Measurements from ENCODE around the gene BAIAP2L2.
"Not testable (repeated sequence)": the region's sequence is repeated elsewhere in the genome, so short reads cannot be mapped to it uniquely, and the experiment has no call there.

The BAIAP2L2 gene, protein sequence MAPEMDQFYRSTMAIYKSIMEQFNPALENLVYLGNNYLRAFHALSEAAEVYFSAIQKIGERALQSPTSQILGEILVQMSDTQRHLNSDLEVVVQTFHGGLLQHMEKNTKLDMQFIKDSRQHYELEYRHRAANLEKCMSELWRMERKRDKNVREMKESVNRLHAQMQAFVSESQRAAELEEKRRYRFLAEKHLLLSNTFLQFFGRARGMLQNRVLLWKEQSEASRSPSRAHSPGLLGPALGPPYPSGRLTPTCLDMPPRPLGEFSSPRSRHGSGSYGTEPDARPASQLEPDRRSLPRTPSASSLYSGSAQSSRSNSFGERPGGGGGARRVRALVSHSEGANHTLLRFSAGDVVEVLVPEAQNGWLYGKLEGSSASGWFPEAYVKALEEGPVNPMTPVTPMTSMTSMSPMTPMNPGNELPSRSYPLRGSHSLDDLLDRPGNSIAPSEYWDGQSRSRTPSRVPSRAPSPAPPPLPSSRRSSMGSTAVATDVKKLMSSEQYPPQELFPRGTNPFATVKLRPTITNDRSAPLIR

DNA sequence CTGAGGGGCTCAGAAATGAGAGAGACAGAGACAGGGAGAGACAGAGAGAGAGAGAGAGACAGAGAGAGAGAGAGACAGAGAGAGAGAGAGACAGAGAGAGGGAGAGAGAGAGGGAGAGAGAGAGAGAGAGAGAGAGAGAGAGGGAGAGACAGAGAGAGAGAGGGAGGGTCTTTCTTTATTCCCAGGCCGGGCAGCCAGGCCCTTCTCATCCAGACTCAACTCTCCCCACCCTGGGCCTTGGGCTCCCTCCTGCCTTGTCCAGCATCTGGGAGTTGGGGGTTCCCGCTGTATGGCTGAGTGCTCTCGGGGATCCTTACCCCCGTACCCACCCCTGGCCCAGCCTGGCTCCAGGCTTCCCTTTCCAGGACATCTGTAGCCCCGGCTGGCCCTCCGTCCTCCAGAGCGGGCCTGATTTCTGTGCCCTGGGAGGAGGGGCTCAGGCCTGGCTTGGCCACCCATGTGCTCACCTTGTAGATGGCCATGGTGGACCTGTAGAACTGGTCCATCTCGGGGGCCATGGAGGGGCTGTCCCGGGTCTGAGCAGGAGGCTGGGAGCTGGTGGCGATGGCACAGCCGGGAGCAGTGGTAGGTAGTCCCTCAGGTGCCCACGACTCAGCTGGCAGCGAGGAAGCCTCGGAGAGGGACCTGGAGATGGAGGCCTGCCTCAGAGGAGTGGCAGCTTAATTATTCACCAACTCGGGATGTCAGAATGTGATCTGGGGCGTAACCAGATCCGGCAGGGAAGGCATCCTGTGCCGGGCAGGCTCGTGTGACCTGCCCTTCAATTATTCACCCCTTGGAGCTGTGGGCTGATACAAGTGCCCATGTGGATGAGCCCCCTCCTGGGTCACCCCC is at the start of gene BAIAP2L2:
BAIAP2L2 (minus strand) TSS at position 677 of the 855 bp plus-strand sequence; CDS start at position 518, 159 bp downstream.
- TF ChIP-seq, protein P1, sequence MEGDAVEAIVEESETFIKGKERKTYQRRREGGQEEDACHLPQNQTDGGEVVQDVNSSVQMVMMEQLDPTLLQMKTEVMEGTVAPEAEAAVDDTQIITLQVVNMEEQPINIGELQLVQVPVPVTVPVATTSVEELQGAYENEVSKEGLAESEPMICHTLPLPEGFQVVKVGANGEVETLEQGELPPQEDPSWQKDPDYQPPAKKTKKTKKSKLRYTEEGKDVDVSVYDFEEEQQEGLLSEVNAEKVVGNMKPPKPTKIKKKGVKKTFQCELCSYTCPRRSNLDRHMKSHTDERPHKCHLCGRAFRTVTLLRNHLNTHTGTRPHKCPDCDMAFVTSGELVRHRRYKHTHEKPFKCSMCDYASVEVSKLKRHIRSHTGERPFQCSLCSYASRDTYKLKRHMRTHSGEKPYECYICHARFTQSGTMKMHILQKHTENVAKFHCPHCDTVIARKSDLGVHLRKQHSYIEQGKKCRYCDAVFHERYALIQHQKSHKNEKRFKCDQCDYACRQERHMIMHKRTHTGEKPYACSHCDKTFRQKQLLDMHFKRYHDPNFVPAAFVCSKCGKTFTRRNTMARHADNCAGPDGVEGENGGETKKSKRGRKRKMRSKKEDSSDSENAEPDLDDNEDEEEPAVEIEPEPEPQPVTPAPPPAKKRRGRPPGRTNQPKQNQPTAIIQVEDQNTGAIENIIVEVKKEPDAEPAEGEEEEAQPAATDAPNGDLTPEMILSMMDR (IDR thresholded peaks at IDR 0.05; ENCODE audit: borderline replicate concordance, control extremely low read depth, extremely low read depth, insufficient read depth, missing control alignments): no peak
- in situ Hi-C loops (cut with MboI; ENCODE audit: low sequenced_read_pairs, unreplicated experiment): loop anchor here (10.0 kb wide), 1 partner anchor 115 kb away; no protein-coding TSS in a partner anchor
- no peak for DNase-seq (ENCODE audit: low spot score)

DNA sequence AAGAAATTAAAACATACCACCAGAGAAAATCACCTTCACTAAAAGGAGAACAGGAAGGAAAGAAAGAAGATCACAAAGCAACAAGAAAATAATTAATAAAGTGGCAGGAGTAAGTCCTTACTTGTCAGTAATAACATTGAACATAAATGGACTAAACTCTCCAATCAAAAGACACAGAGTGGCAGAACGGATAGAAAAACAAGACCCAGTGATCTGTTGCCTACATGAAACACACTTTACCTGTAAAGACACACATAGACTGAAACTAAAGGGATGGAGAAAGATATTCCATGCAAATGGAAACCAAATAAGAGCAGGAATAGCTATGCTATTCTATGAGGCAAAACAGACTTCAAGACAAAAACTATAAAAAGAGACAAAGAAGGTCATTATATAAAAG is 45.2 kb upstream of the BAIAP2L2 start:
- no peak for DNase-seq (ENCODE audit: low spot score)
- in situ Hi-C loops (cut with MboI; ENCODE audit: low sequenced_read_pairs, unreplicated experiment): no loop called here
- TF ChIP-seq, protein P1 (IDR thresholded peaks at IDR 0.05; ENCODE audit: borderline replicate concordance, control extremely low read depth, extremely low read depth, insufficient read depth, missing control alignments): no peak

DNA sequence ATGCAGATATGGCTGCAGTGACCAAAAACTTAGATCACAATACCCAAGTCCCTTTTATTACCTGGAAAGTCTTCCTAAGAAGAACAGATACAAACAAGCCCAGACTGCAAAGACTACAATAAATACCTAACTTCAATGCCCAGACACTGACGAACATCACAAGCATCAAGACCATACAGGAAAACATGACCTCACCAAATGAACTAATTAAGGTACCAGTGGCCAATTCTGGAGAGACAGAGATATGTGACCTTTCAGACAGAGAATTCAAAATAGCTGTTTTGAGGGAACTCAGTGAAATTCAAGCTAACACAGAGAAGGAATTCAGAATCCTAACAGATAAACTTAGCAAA is 44.1 kb upstream of the BAIAP2L2 start:
- not testable (repeated sequence) for DNase-seq (ENCODE audit: low spot score)

DNA sequence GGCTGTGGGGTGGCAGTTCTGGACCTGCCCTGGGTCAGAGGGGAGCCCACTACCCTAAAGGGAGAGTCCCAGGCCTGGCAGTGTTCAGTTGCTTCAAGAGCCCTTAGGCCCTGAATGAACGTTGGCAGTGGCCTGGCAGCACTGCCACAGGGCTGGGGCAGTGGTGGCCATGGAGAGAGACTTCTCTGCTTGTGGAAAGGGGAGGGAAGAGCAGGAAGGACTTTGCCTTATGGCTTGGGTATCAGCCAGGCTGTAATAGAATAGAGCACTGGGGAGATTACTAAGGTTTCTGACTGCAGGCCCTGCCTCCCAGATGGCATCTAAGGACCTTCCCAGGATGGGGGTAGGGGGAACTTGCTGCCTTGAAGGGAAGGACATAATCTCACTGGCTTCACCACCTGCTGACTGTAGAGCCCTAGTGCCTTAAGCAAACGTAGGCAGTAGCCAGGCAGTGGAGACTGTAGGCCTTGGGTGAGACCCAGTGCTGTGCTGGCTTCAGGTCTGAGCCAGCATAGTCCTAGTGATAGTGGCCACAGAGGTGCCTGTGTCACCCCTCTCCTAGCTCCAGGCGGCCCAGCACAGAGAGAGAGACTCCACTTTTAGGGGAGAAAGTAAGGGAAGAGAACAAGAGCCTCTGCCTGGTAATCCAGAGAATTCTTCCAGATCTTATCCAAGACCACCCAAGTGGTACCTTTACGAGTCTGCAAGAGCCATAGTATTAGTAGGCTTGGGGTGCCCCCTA is 43.5 kb upstream of the BAIAP2L2 start:
- TF ChIP-seq, protein P1 (IDR thresholded peaks at IDR 0.05; ENCODE audit: borderline replicate concordance, control extremely low read depth, extremely low read depth, insufficient read depth, missing control alignments): no peak
- no peak for DNase-seq (ENCODE audit: low spot score)
- in situ Hi-C loops (cut with MboI; ENCODE audit: low sequenced_read_pairs, unreplicated experiment): no loop called here

More for the DNA sequence above, 44.1 kb upstream of the BAIAP2L2 start:
- in situ Hi-C loops (cut with MboI; ENCODE audit: low sequenced_read_pairs, unreplicated experiment): not testable (repeated sequence)

DNA sequence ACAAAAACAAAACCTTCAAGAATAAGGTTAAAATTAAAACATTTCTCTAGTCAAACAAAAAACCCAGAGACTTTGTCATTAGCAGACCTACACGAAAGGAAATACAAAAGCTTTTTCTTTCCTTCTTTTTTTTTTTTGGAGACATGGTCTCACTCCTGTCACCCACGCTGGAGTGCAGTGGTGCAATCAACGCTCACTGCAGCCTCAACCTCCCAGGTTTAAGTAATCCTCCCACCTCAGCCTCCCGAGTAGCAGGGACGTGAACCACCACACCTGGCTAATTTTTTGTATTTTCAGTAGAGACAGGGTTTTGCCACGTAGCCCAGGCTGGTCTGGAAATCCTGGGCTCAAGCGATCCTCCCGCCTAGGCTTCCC is 40.6 kb upstream of the BAIAP2L2 start:
- TF ChIP-seq, protein P1 (IDR thresholded peaks at IDR 0.05; ENCODE audit: borderline replicate concordance, control extremely low read depth, extremely low read depth, insufficient read depth, missing control alignments): no peak
- DNase-seq (ENCODE audit: low spot score): no peak
- in situ Hi-C loops (cut with MboI; ENCODE audit: low sequenced_read_pairs, unreplicated experiment): no loop called here

DNA sequence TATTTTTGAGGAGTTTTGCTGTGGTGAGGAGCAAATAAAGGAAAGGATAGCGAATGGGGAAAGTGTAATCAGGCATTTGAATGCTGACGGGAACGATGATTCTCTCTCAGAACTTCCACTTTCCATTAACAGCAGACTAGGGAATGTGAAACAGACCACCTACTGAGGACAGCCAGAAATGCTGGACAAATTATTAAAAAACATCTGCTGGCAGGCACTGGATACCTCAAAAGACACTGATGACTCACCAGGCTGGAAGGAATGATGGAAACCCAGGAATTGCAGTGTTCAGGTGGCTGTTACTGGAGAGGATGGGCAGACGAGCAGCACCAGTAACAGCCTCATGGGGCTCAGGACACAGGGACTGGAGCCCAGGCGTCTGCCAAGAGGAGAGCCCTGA is 37.8 kb upstream of the BAIAP2L2 start:
- DNase-seq (ENCODE audit: low spot score): no peak
- in situ Hi-C loops (cut with MboI; ENCODE audit: low sequenced_read_pairs, unreplicated experiment): no loop called here
- TF ChIP-seq, protein P1 (IDR thresholded peaks at IDR 0.05; ENCODE audit: borderline replicate concordance, control extremely low read depth, extremely low read depth, insufficient read depth, missing control alignments): no peak

DNA sequence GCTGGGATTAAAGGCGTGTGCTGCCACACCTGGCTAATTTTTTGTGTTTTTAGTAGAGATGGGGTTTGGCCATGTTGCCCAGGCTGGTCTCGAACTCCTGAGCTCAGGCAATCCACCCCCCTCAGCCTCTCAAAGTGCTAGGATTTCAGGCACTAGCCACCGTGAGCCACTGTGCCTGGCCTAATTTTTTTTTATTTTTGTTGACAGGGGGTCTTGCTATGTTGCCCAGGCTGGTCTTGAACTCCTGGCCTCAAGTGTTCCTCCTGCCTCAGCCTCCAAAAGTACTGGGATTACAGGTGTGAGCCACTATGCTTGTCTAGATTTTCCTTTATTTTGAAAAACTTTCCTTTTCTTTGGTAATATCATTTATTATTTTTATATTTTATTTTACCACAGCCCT is 35.7 kb upstream of the BAIAP2L2 start:
- DNase-seq (ENCODE audit: low spot score); in situ Hi-C loops (cut with MboI; ENCODE audit: low sequenced_read_pairs, unreplicated experiment): not testable (repeated sequence)

All from GM13976 (cell line).